Spleen (tissue), 7 donors: ENCODE results near the gene NUDT8.
"Not testable (repeated sequence)": the region's sequence is repeated elsewhere in the genome, so short reads cannot be mapped to it uniquely, and the experiment has no call there.

Experiments used
- POLR2A ChIP-seq, 3 donors: fragments of 450-650 bp; IDR thresholded peaks; one replicate each; pipeline ENCODE4 v1.5.1; 2017; ENCODE audit warnings: antibody characterized with exemption in 3 of 3, mild to moderate bottlenecking in 1 of 3
- POLR2AphosphoS5 ChIP-seq, 3 donors: sonication (generic); formaldehyde crosslinking; IDR thresholded peaks; one replicate each; pipeline ENCODE4 v1.5.1; 2017; ENCODE audit warnings: antibody characterized with exemption in 3 of 3
- TF ChIP-seq, protein P1 (sequence below), 11 experiments: fragments of 200-600 bp in 7 of 11; fragments of 450-650 bp in 4 of 11; sonication (generic) in 4 of 11; IDR thresholded peaks in 8 of 11; conservative IDR thresholded peaks in 3 of 11; 1 replicate in 7 of 11; 2 replicates in 4 of 11; pipeline versions ENCODE4 v1.4.0 to v1.8.0; 2016 to 2021; ENCODE audit warnings: antibody characterized with exemption in 11 of 11, inconsistent platforms in 4 of 11, mild to moderate bottlenecking in 1 of 11
- donor health status: DM: no; HTN: no; CAD: no; lungs with moderate emphysema.
- donor health status: DM: no; HTN: no; CAD: no.
- donor health status: DM: no; HTN: no; CAD: no.

DNA sequence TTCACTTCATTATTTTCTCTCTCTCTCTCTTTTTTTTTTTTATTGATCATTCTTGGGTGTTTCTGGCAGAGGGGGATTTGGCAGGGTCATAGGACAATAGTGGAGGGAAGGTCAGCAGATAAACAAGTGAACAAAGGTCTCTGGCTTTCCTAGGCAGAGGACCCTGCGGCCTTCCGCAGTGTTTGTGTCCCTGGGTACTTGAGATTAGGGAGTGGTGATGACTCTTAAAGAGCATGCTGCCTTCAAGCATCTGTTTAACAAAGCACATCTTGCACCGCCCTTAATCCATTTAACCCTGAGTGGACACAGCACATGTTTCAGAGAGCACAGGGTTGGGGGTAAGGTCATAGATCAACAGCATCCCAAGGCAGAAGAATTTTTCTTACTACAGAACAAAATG, 32.3 kb downstream of the NUDT8 start:
- not testable (repeated sequence) for TF ChIP-seq POLR2A, POLR2AphosphoS5 (IDR thresholded peaks at IDR 0.05)
- TF ChIP-seq, protein P1, sequence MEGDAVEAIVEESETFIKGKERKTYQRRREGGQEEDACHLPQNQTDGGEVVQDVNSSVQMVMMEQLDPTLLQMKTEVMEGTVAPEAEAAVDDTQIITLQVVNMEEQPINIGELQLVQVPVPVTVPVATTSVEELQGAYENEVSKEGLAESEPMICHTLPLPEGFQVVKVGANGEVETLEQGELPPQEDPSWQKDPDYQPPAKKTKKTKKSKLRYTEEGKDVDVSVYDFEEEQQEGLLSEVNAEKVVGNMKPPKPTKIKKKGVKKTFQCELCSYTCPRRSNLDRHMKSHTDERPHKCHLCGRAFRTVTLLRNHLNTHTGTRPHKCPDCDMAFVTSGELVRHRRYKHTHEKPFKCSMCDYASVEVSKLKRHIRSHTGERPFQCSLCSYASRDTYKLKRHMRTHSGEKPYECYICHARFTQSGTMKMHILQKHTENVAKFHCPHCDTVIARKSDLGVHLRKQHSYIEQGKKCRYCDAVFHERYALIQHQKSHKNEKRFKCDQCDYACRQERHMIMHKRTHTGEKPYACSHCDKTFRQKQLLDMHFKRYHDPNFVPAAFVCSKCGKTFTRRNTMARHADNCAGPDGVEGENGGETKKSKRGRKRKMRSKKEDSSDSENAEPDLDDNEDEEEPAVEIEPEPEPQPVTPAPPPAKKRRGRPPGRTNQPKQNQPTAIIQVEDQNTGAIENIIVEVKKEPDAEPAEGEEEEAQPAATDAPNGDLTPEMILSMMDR (IDR thresholded peaks at IDR 0.05 in 8 of 11, conservative IDR thresholded peaks at IDR 0.05 in 3 of 11): not testable (repeated sequence)
